K562 (cell line): ENCODE results near the gene SCNN1A. TPM values are rescaled to one million over a fixed set of nuclear protein-coding genes. Genes with fewer than 3 reads are reported as not detected.

Source experiments
- polyA plus RNA-seq, 8 experiments: library from polyadenylated mRNA; depleted of rRNA in 4 of 8; stranded (reverse) in 5 of 8; unstranded in 3 of 8; fragments of >200 nt; fragmentation: Nextera tagmentation in 2 of 8; fragmentation: Illumina TruSeq in 1 of 8; extraction: Ambion mirVana in 2 of 8; extraction: Trizol in 1 of 8; gene quantifications; 2 replicates each; pipeline versions ENCODE4 v1.2.1 to v1.2.3, GENCODE V29; 2011 to 2014; ENCODE audit warnings: inconsistent platforms in 1 of 8, missing spikeins in 1 of 8
- small RNA-seq: library from RNA; depleted of rRNA; stranded (forward); fragments of <200 nt; gene quantifications from one replicate; pipeline ENCODE3, GENCODE V24; 2014
- total RNA-seq, 7 experiments: library from RNA; depleted of rRNA in 6 of 7; stranded (reverse); fragments of >200 nt in 6 of 7; fragmentation: Illumina TruSeq in 2 of 7; extraction: Trizol in 2 of 7; gene quantifications; 2 replicates each; pipeline versions ENCODE4 v1.2.1 to v1.2.3, GENCODE V29; 2011 to 2021; ENCODE audit warnings: low replicate concordance in 1 of 7

The SCNN1A gene
- total and polyA plus RNA-seq, 9 of the 15 experiments (the other 6 are each of a cell fraction or from before 2014, with no cell fraction given), result 0.15 to 0.49 (median 0.32) TPM; not detected in 5

Small RNAs within 50 kb of the gene (small RNA-seq; reads per million reads assigned to genes)
- gene RN7SL391P, result not detected

Other genes starting within 250 kb of the SCNN1A start
Only the 7 nearest of the 13 such genes appear.
- 0.33 and 0.41 TPM in 2 replicates for gene PLEKHG6, start 64.9 kb downstream of the SCNN1A start, total RNA-seq (2014; rRNA removed)
- gene PLEKHG6, start 64.9 kb downstream of the SCNN1A start, total RNA-seq (2014; rRNA removed; fragmentation: Illumina TruSeq; extraction: Trizol), result 0.19 and 0.29 TPM in 2 replicates
- gene PLEKHG6, start 64.9 kb downstream of the SCNN1A start, total RNA-seq (2015; rRNA removed; fragmentation: Illumina TruSeq; extraction: Trizol), result not detected in 2 replicates
- gene PLEKHG6, start 64.9 kb downstream of the SCNN1A start, total RNA-seq (2021), result 0.86 and 1.2 TPM in 2 replicates
- gene PLEKHG6, start 64.9 kb downstream of the SCNN1A start, polyA plus RNA-seq (2011; rRNA removed), result 0.28 and 0.38 TPM in 2 replicates
- gene PLEKHG6, start 64.9 kb downstream of the SCNN1A start, polyA plus RNA-seq (2014; fragmentation: Illumina TruSeq; extraction: Trizol), result 0.18 and 0.42 TPM in 2 replicates
- not detected for gene PLEKHG6, start 64.9 kb downstream of the SCNN1A start, polyA plus RNA-seq (2014; fragmentation: Nextera tagmentation; extraction: Ambion mirVana)
- gene PLEKHG6, start 64.9 kb downstream of the SCNN1A start, polyA plus RNA-seq (2014; rRNA removed), result 0.22 and 0.54 TPM in 2 replicates
- gene TNFRSF1A, start 33.5 kb downstream of the SCNN1A start, total RNA-seq (2014; rRNA removed), result 34.6 and 43.5 TPM in 2 replicates
- gene TNFRSF1A, start 33.5 kb downstream of the SCNN1A start, total RNA-seq (2014; rRNA removed; fragmentation: Illumina TruSeq; extraction: Trizol), result 18.3 and 22.0 TPM in 2 replicates
- gene TNFRSF1A, start 33.5 kb downstream of the SCNN1A start, total RNA-seq (2015; rRNA removed; fragmentation: Illumina TruSeq; extraction: Trizol), result 31.1 and 33.0 TPM in 2 replicates
- 29.8 and 37.7 TPM in 2 replicates for gene TNFRSF1A, start 33.5 kb downstream of the SCNN1A start, total RNA-seq (2021)
- gene TNFRSF1A, start 33.5 kb downstream of the SCNN1A start, polyA plus RNA-seq (2011; rRNA removed), result 27.2 and 30.0 TPM in 2 replicates
- 38.2 and 57.7 TPM in 2 replicates for gene TNFRSF1A, start 33.5 kb downstream of the SCNN1A start, polyA plus RNA-seq (2014; fragmentation: Illumina TruSeq; extraction: Trizol)
- under 1 TPM; 0.76 to 0.89 TPM for gene TNFRSF1A, start 33.5 kb downstream of the SCNN1A start, polyA plus RNA-seq (2014; fragmentation: Nextera tagmentation; extraction: Ambion mirVana)
- gene TNFRSF1A, start 33.5 kb downstream of the SCNN1A start, polyA plus RNA-seq (2014; rRNA removed), result 22.0 and 22.5 TPM in 2 replicates
- gene LTBR, start 8.6 kb upstream of the SCNN1A start, total RNA-seq (2014; rRNA removed), result 43.2 and 68.2 TPM in 2 replicates
- gene LTBR, start 8.6 kb upstream of the SCNN1A start, total RNA-seq (2014; rRNA removed; fragmentation: Illumina TruSeq; extraction: Trizol), result 16.5 and 20.4 TPM in 2 replicates
- 31.9 and 35.3 TPM in 2 replicates for gene LTBR, start 8.6 kb upstream of the SCNN1A start, total RNA-seq (2015; rRNA removed; fragmentation: Illumina TruSeq; extraction: Trizol)
- gene LTBR, start 8.6 kb upstream of the SCNN1A start, total RNA-seq (2021), result 65.0 and 67.2 TPM in 2 replicates
- gene LTBR, start 8.6 kb upstream of the SCNN1A start, polyA plus RNA-seq (2011; rRNA removed), result 15.4 and 28.2 TPM in 2 replicates
- 61.8 and 69.0 TPM in 2 replicates for gene LTBR, start 8.6 kb upstream of the SCNN1A start, polyA plus RNA-seq (2014; fragmentation: Illumina TruSeq; extraction: Trizol)
- 1 to 10 TPM in 1 of 2 experiments, under 1 TPM in 1; 0.96 to 1.7 TPM for gene LTBR, start 8.6 kb upstream of the SCNN1A start, polyA plus RNA-seq (2014; fragmentation: Nextera tagmentation; extraction: Ambion mirVana)
- gene LTBR, start 8.6 kb upstream of the SCNN1A start, polyA plus RNA-seq (2014; rRNA removed), result 46.6 and 54.1 TPM in 2 replicates
- not detected in 2 replicates for gene CD27, start 69.4 kb upstream of the SCNN1A start, total RNA-seq (2014; rRNA removed)
- not detected in 2 replicates for gene CD27, start 69.4 kb upstream of the SCNN1A start, total RNA-seq (2014; rRNA removed; fragmentation: Illumina TruSeq; extraction: Trizol)
- gene CD27, start 69.4 kb upstream of the SCNN1A start, total RNA-seq (2015; rRNA removed; fragmentation: Illumina TruSeq; extraction: Trizol), result not detected in 2 replicates
- 0.18 and 0.24 TPM in 2 replicates for gene CD27, start 69.4 kb upstream of the SCNN1A start, total RNA-seq (2021)
- not detected in 2 replicates for gene CD27, start 69.4 kb upstream of the SCNN1A start, polyA plus RNA-seq (2011; rRNA removed)
- gene CD27, start 69.4 kb upstream of the SCNN1A start, polyA plus RNA-seq (2014; fragmentation: Illumina TruSeq; extraction: Trizol), result not detected in 2 replicates
- gene CD27, start 69.4 kb upstream of the SCNN1A start, polyA plus RNA-seq (2014; fragmentation: Nextera tagmentation; extraction: Ambion mirVana), result not detected
- gene CD27, start 69.4 kb upstream of the SCNN1A start, polyA plus RNA-seq (2014; rRNA removed), result not detected in 2 replicates
- 0.37 and 0.64 TPM in 2 replicates for gene TAPBPL, start 76.5 kb upstream of the SCNN1A start, total RNA-seq (2014; rRNA removed)
- 0.26 and 0.65 TPM in 2 replicates for gene TAPBPL, start 76.5 kb upstream of the SCNN1A start, total RNA-seq (2014; rRNA removed; fragmentation: Illumina TruSeq; extraction: Trizol)
- 1.3 and 1.6 TPM in 2 replicates for gene TAPBPL, start 76.5 kb upstream of the SCNN1A start, total RNA-seq (2015; rRNA removed; fragmentation: Illumina TruSeq; extraction: Trizol)
- 0.65 and 1.3 TPM in 2 replicates for gene TAPBPL, start 76.5 kb upstream of the SCNN1A start, total RNA-seq (2021)
- gene TAPBPL, start 76.5 kb upstream of the SCNN1A start, polyA plus RNA-seq (2011; rRNA removed), result 0.32 and 0.61 TPM in 2 replicates
- gene TAPBPL, start 76.5 kb upstream of the SCNN1A start, polyA plus RNA-seq (2014; fragmentation: Illumina TruSeq; extraction: Trizol), result 0.39 and 0.58 TPM in 2 replicates
- gene TAPBPL, start 76.5 kb upstream of the SCNN1A start, polyA plus RNA-seq (2014; fragmentation: Nextera tagmentation; extraction: Ambion mirVana), result under 1 TPM; 0.29 to 0.31 TPM
- 0.45 and 1.4 TPM in 2 replicates for gene TAPBPL, start 76.5 kb upstream of the SCNN1A start, polyA plus RNA-seq (2014; rRNA removed)
- 3.1 and 10.2 TPM in 2 replicates for gene VAMP1, start 95.1 kb upstream of the SCNN1A start, total RNA-seq (2014; rRNA removed)
- gene VAMP1, start 95.1 kb upstream of the SCNN1A start, total RNA-seq (2014; rRNA removed; fragmentation: Illumina TruSeq; extraction: Trizol), result 2.2 and 2.6 TPM in 2 replicates
- gene VAMP1, start 95.1 kb upstream of the SCNN1A start, total RNA-seq (2015; rRNA removed; fragmentation: Illumina TruSeq; extraction: Trizol), result 2.4 and 2.7 TPM in 2 replicates
- gene VAMP1, start 95.1 kb upstream of the SCNN1A start, total RNA-seq (2021), result 4.2 and 5.3 TPM in 2 replicates
- 8.0 and 8.9 TPM in 2 replicates for gene VAMP1, start 95.1 kb upstream of the SCNN1A start, polyA plus RNA-seq (2011; rRNA removed)
- 5.1 and 5.8 TPM in 2 replicates for gene VAMP1, start 95.1 kb upstream of the SCNN1A start, polyA plus RNA-seq (2014; fragmentation: Illumina TruSeq; extraction: Trizol)
- gene VAMP1, start 95.1 kb upstream of the SCNN1A start, polyA plus RNA-seq (2014; fragmentation: Nextera tagmentation; extraction: Ambion mirVana), result 1 to 10 TPM in 1 of 2 experiments, under 1 TPM in 1; 0.76 to 1.1 TPM
- 11.9 and 13.2 TPM in 2 replicates for gene VAMP1, start 95.1 kb upstream of the SCNN1A start, polyA plus RNA-seq (2014; rRNA removed)
- gene MRPL51, start 117.7 kb upstream of the SCNN1A start, total RNA-seq (2014; rRNA removed), result 135 and 152 TPM in 2 replicates
- 254 and 288 TPM in 2 replicates for gene MRPL51, start 117.7 kb upstream of the SCNN1A start, total RNA-seq (2014; rRNA removed; fragmentation: Illumina TruSeq; extraction: Trizol)
- 177 and 199 TPM in 2 replicates for gene MRPL51, start 117.7 kb upstream of the SCNN1A start, total RNA-seq (2015; rRNA removed; fragmentation: Illumina TruSeq; extraction: Trizol)
- 205 and 208 TPM in 2 replicates for gene MRPL51, start 117.7 kb upstream of the SCNN1A start, total RNA-seq (2021)
- gene MRPL51, start 117.7 kb upstream of the SCNN1A start, polyA plus RNA-seq (2011; rRNA removed), result 87.9 and 127 TPM in 2 replicates
- 198 and 214 TPM in 2 replicates for gene MRPL51, start 117.7 kb upstream of the SCNN1A start, polyA plus RNA-seq (2014; fragmentation: Illumina TruSeq; extraction: Trizol)
- gene MRPL51, start 117.7 kb upstream of the SCNN1A start, polyA plus RNA-seq (2014; fragmentation: Nextera tagmentation; extraction: Ambion mirVana), result 100 to 1,000 TPM; 669 to 727 TPM
- 220 and 267 TPM in 2 replicates for gene MRPL51, start 117.7 kb upstream of the SCNN1A start, polyA plus RNA-seq (2014; rRNA removed)